PC-3 (cell line): ENCODE measurements around the gene DISP3. TPM values are rescaled to one million over a fixed set of nuclear protein-coding genes. Genes with fewer than 3 reads are reported as not detected.

ENCODE experiments used
- ATAC-seq: fragments of 200-7000 bp; cut with Tn5 transposase; 2 replicates; pipeline ENCODE4 v1.9.1; 2020; ENCODE audit warnings: mild to moderate bottlenecking, moderate library complexity
- BruUV-seq: library from RNA; stranded (reverse); fragments of 400-500 nt; replicated peaks from 2 replicates; lab custom pipeline; 2021; lab: Mats Ljungman, UMichigan
- CTCF ChIA-PET: fragments of 300-600 bp; sonication (Branson Sonifier 250); formaldehyde crosslinking; loops from one replicate; lab custom pipeline; 2022; ENCODE audit warnings: antibody characterized with exemption; lab: Charles Lee
- POLR2A ChIA-PET: fragments of 300-600 bp; sonication (Branson Sonifier 250); formaldehyde crosslinking; loops from one replicate; lab custom pipeline; 2022; ENCODE audit warnings: antibody characterized with exemption; ENCODE audit not compliant: unreplicated experiment; lab: Charles Lee
- DNase-seq: peaks from one replicate; pipeline ENCODE4 v3.0.0-alpha.2; 2015
- H2AFZ ChIP-seq: fragments of 300-600 bp; sonication (generic); 2 replicates; pipeline ENCODE4 v1.6.0; 2016; ENCODE audit warnings: antibody characterized with exemption, low read length
- H3F3A ChIP-seq: fragments of 300-600 bp; sonication (generic); one replicate; pipeline ENCODE4 v1.6.0; 2017; ENCODE audit warnings: antibody characterized with exemption, low read length, control low read depth, mild to moderate bottlenecking; ENCODE audit not compliant: unreplicated experiment
- H3K27ac ChIP-seq: fragments of 300-600 bp; sonication (generic); 2 replicates; pipeline ENCODE4 v1.5.1; 2016; ENCODE audit warnings: mild to moderate bottlenecking, low read length
- H3K27me3 ChIP-seq: fragments of 300-600 bp; sonication (generic); 2 replicates; pipeline ENCODE4 v1.6.1; 2016; ENCODE audit warnings: low read length, mixed read lengths
- H3K36me3 ChIP-seq: fragments of 300-600 bp; sonication (generic); 2 replicates; pipeline ENCODE4 v1.6.1; 2016; ENCODE audit warnings: low read depth, mixed run types, low read length, mixed read lengths
- H3K4me1 ChIP-seq: fragments of 300-600 bp; sonication (generic); 2 replicates; pipeline ENCODE4 v1.5.1; 2016; ENCODE audit warnings: low read length; ENCODE audit not compliant: insufficient read depth
- H3K4me2 ChIP-seq: fragments of 300-600 bp; sonication (generic); 2 replicates; pipeline ENCODE4 v1.6.0; 2016; ENCODE audit warnings: low read length
- H3K4me3 ChIP-seq: fragments of 300-600 bp; sonication (generic); 2 replicates; pipeline ENCODE4 v1.5.1; 2016; ENCODE audit warnings: mild to moderate bottlenecking, low read length, mixed read lengths
- H3K79me2 ChIP-seq: fragments of 300-600 bp; sonication (generic); 2 replicates; pipeline ENCODE4 v1.6.1; 2017; ENCODE audit warnings: low read length, mixed read lengths
- H3K9ac ChIP-seq: fragments of 300-600 bp; sonication (generic); 2 replicates; pipeline ENCODE4 v1.6.0; 2016; ENCODE audit warnings: mild to moderate bottlenecking, low read length
- H3K9me2 ChIP-seq: fragments of 300-600 bp; sonication (generic); replicated peaks from 2 replicates; pipeline ENCODE4 v1.6.1; 2016; ENCODE audit warnings: mixed run types, low read length, mixed read lengths
- H3K9me3 ChIP-seq: fragments of 300-600 bp; sonication (generic); 2 replicates; pipeline ENCODE4 v1.6.1; 2016; ENCODE audit warnings: low read length, mixed read lengths
- H4K20me1 ChIP-seq: fragments of 300-600 bp; sonication (generic); 2 replicates; pipeline ENCODE4 v1.6.1; 2016; ENCODE audit warnings: low read length, mixed read lengths
- EZH2 ChIP-seq: fragments of 300-600 bp; sonication (generic); IDR thresholded peaks from one replicate; pipeline ENCODE4 v1.6.1; 2017; ENCODE audit warnings: antibody characterized with exemption, mild to moderate bottlenecking, low read length; ENCODE audit not compliant: unreplicated experiment
- EZH2phosphoT487 ChIP-seq: fragments of 300-600 bp; sonication (generic); IDR thresholded peaks from 2 replicates; pipeline ENCODE4 v1.6.1; 2018; ENCODE audit warnings: mild to moderate bottlenecking, antibody characterized with exemption, low read length, borderline replicate concordance
- intact Hi-C: fragments of 100-400 bp; cut with micrococcal nuclease; formaldehyde crosslinking; loops from 2 replicates; pipeline ENCODE4 v1.9.0; 2023
- total RNA-seq: library from RNA; depleted of rRNA; stranded (reverse); fragments of >200 nt; gene quantifications from 2 replicates; pipeline ENCODE4 v1.2.3, GENCODE V29; 2014; rRNA removed
- TF ChIP-seq, protein P1 (sequence below): fragments of 300-600 bp; sonication (generic); conservative IDR thresholded peaks from 2 replicates; pipeline ENCODE4 v1.5.1; 2017; ENCODE audit warnings: antibody characterized with exemption, low read depth, mild to moderate bottlenecking, low read length

DISP3 gene
- total RNA-seq, 1 experiment from 2014 or later, result 0.40 TPM

DNA sequence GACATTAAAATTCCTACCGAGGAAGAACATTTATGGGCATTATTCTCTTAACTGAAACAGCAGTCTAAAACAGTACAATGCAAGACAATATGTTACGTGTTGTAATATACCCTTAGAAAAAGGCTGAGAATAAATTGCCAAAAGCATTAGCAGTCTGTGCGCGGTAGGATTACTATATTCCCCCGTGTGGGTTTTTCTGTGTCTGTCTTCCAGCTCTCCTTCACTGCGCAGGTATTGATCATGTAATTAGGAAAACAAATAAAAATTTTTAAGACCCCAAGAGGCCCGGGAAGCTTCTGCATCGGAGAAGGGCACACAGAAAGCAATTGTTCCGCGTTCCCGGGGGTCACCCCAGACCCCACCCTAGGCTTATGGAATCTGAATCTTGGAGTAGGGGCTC lies 106.4 kb downstream of the DISP3 start:
- POLR2A ChIA-PET, result no interaction called here
- H3K4me2 ChIP-seq, result no peak overlapping the region

More for the DNA sequence above, 106.4 kb downstream of the DISP3 start:
- Histone ChIP-seq H2AFZ (no peak overlapping the region), H3K27ac (no peak overlapping the region), H3K4me3 (no peak overlapping the region), H3K4me1 (no peaks in the 10 kb centered on the region), H3K9me3 (no peaks in the 10 kb centered on the region), H4K20me1 (no peaks in the 10 kb centered on the region), H3F3A (no peaks in the 10 kb centered on the region), H3K9ac (no peak overlapping the region), H3K36me3 (no peaks in the 10 kb centered on the region), H3K9me2 (no peaks in the 10 kb centered on the region), H3K79me2 (no peaks in the 10 kb centered on the region), H3K27me3 (peaks cover 77% of the 10 kb centered on the region)
- no TSS peak for BruUV-seq
- TF ChIP-seq EZH2phosphoT487, result no peak
- TF ChIP-seq, protein P1, sequence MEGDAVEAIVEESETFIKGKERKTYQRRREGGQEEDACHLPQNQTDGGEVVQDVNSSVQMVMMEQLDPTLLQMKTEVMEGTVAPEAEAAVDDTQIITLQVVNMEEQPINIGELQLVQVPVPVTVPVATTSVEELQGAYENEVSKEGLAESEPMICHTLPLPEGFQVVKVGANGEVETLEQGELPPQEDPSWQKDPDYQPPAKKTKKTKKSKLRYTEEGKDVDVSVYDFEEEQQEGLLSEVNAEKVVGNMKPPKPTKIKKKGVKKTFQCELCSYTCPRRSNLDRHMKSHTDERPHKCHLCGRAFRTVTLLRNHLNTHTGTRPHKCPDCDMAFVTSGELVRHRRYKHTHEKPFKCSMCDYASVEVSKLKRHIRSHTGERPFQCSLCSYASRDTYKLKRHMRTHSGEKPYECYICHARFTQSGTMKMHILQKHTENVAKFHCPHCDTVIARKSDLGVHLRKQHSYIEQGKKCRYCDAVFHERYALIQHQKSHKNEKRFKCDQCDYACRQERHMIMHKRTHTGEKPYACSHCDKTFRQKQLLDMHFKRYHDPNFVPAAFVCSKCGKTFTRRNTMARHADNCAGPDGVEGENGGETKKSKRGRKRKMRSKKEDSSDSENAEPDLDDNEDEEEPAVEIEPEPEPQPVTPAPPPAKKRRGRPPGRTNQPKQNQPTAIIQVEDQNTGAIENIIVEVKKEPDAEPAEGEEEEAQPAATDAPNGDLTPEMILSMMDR, result no peak
- TF ChIP-seq EZH2, result no peak
- CTCF ChIA-PET, result no interaction called here
- no peak for DNase-seq
- intact Hi-C loops, result no loop called here
- ATAC-seq, result no peak

Other genes with a start within 250 kb of the DISP3 start
- gene MTOR, start 216.6 kb upstream of the DISP3 start, total RNA-seq, result 48.0 and 53.6 TPM in 2 replicates
- gene UBIAD1, start 206.0 kb upstream of the DISP3 start, total RNA-seq, result 14.5 and 14.8 TPM in 2 replicates
- 13.4 and 15.3 TPM in 2 replicates for gene FBXO2, start 175.3 kb downstream of the DISP3 start, total RNA-seq
- gene FBXO44, start 175.7 kb downstream of the DISP3 start, total RNA-seq, result 19.2 and 23.5 TPM in 2 replicates
- gene FBXO6, start 185.0 kb downstream of the DISP3 start, total RNA-seq, result 23.5 and 24.6 TPM in 2 replicates
- gene MAD2L2, start 202.0 kb downstream of the DISP3 start, total RNA-seq, result 127 and 139 TPM in 2 replicates
- gene DRAXIN, start 212.6 kb downstream of the DISP3 start, total RNA-seq, result 0.07 TPM in 1 of 2 replicates, not detected in the other